ENCODE measurements around the gene INHBB.
A peak's percentile ranks its signal among the peaks of the same experiment; 100 is the strongest.

INHBB gene

DNA sequence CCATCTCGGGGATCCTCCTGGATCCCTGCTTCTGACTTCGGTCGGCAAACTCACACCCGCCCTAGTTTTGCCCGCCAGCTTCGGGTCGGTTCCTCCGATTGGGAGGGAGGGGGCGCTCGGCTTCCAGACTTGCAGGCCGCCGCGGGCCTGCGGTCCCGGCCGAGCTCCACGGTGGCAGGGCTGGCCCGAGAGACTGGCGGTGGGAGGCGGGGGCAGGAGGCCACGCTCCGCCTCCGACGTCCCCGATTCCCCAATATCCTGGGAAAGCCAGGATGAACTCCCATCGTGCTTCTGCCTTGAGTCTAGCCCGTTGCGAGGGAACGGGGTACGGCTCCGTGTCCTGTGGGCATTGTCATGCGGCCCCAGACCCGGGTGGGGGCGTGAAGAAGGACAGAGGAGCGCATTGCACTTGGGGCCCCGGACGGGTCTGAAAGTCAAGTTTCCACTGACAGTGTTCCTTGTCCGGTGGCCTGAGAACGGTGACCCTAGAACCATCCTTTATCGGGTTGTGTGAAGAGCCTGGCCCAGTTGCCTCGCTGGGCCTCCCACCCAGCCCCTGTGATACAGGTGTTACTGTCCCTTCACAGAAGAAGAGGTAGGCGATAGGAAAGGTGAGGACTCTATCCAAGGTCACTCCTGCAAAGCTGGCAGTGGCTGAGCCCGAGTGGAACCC lies 2.4 kb upstream of the INHBB start:
- DNase-seq = peak in 3 of 5 donors; percentile 30 to 59 (median 30)

DNA sequence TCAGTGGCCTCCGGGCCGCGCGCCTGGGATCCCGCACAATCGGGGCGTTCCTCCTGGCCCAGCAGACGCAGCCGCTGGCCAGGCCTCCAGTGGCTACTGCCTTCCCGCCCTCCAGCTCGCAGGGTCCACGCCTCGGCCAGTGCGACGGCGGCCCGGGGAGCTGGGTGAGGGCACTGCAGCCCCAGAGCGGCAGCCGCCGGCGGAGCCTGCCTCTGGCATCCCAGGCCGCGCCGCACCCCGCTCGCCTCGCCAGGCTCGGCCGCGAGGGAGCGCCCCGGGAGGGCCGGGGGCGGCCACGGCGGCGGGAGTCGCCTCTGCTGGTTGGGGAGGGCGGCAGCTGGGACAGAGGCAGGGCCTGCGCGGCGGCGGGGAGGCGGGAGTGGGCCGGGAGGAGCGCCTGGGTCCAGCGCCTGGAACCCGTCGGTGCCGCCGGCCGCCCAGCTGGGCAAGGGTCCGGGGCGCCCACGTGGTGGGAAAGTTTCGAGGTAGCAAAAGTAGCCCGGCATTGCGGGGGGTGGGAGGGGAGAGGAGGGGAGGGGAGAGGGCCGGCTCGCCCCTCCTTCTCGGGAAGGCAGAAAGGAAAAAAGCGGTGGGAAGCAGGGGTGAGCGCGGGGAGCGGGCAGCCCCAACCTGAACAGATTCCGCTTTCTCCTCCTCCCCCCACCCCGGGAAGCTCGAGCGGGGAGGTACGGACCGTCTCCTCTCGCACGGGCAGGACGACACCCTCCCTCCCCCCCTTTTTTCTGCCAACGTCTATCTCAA lies 1.5 kb upstream of the INHBB start:
- no peak for DNase-seq

DNA sequence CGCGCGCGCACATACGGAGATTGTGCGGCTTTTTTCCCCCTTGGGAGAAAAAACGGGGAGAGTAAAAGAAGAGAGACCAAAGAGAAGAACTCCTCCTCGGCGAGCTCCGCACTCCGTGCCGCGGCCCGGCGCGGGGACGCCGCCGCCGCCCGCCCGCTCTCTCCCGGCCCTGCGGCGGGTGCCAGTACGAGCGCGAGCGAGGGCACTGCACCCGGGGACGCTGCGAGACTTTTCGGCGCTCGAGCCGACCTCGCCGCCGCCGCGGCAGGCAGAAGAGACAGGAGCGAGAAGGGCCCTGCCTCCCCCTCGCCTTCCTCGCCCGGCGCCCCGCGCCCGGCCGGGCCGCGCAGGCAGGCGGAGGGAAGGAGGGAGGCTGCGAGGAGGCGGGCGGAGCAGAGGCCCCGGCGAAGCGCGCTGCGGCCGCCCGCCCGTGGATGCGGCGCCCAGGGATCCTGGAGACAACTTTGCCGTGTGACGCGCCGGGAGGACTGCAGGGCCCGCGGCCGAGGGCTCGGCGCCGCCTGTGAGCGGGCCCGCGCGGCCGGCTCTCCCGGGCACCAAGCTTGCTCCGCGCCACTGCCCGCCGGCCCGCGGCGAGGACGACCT lies 857 bp upstream of the INHBB start:
- DNase-seq = peak in 1 of 5 donors; percentile 10

DNA sequence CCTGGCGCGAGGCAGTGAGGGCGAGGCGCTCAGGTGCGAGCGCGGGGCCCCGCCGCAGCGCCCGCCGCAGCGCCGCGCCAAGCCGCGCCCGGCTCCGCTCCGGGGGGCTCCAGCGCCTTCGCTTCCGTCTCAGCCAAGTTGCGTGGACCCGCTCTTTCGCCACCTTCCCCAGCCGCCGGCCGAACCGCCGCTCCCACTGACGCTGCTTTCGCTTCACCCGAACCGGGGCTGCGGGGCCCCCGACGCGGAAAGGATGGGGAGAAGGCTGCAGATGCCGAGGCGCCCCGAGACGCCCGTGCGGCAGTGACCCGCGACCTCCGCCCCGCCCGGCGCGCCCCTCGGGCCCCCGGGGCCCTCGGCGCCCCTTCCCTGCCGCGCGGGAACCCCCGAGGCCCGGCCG lies 328 bp upstream of the INHBB start:
- DNase-seq = no peak

DNA sequence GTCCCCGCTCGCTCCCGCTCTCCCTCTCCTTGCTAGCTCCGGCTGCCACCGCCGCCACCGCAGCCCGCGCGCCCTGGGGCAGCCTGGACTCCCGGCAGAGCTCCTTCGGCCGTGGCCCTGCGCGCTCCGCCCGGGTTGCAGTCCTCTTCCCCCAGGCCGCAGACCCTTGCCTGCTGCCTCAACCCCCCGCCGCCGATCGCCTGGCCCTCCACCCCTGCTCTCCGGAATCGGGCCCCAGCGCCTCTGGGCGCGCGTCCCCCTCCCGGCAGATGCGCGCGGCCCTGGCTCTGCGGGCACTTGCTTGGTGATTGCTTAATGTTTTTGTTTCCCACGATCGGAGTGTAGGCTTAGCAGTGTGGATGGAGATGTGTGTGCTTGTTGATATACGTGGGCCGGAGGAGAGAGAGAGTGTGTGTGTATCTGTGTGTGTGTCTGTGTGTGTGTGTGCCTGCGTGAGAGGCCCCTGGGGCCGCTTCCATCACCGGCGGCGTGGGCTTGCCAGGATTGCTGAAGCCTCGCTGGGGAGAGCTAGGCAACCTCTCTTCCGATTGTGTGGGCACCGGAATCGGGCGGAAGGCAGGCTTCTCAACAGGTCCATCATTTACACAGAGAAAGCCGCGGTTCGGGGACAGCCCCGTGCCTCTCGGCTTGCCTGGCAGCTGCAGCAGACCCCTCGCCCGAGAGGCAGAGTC lies 877 bp downstream of the INHBB start:
- DNase-seq = peak in 1 of 5 donors; percentile 6

DNA sequence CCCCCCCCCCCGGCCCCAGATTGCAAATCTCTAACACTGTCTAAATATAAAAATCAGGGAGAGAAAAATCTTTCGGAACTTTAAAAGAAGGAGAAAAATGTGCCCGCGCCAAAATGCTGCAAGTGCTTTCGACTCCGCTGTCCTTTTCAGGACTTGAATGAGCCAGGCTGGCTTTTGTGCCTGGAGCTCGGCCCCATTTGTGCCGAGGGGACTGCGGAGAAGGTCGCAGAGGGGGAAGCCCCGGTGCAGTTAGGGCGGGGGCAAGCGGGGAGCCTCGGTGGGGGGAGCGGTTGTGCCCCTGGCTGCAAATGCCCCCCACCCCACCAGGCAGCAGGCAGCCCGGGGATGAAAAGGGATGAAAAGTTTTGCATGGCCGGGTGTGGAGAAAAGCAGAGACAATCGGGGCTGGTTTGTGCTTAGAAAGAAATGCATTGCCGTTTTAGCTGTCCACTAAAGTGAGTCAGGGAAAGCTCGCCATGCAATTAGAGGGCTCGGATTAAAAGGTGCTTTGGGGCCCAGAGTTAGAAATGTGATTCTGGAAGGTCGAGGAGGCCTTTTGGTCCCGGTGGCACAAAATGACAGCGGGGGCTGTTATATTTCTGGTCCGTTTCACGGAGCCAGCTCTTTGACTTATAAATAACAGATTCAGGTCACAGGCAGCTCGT lies 1.6 kb downstream of the INHBB start:
- DNase-seq = no peak

DNA sequence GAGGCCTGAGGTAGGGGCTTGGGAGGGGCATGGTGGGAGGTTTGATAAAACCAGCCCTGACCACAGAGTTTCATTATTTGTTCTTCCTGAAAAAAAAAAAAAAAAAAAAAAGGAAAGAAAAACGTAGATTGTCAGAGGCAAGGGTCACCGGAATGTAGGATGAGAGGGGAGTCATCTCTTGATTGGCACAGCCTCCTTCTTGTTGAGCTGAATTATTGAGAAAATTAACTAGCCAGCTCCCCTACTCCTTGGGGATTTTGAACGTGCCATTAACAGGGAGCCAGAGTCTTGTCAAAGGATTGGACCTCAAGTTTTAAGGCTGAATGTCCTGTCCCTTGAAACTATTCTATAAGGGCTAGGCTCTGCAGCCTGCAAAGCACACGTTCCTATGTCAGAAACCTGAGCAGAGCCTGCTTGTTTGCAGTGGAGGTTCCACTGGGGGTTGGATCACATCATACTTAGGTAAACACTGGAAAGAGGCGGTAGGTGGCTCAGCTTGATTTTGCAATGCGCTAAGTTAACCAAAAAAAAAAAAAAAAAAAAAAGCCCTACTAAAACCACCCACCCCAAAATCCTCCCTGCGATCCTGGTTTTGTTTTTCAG lies 2.3 kb downstream of the INHBB start:
- no peak for DNase-seq

DNA sequence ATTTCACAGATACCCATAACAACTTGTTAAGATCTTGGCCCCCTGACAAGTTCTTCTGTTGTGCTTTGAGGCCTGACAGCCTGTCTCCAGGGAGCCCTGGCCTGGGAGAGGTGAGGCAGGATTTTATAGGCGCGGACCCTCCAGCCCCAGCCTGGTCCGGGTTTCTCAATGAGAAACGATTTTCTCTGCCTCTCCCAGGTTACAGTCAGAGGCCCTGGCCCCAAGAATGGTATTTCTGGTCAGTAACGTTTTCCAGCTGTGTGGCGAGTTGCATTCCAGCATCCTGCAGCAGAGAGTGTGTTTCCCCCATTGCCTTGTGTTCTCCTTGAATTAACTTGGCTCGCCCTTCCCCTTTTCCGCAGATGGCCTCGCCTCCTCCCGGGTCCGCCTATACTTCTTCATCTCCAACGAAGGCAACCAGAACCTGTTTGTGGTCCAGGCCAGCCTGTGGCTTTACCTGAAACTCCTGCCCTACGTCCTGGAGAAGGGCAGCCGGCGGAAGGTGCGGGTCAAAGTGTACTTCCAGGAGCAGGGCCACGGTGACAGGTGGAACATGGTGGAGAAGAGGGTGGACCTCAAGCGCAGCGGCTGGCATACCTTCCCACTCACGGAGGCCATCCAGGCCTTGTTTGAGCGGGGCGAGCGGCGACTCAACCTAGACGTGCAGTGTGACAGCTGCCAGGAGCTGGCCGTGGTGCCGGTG lies 3.0 kb downstream of the INHBB start:
- no peak for DNase-seq

DNA sequence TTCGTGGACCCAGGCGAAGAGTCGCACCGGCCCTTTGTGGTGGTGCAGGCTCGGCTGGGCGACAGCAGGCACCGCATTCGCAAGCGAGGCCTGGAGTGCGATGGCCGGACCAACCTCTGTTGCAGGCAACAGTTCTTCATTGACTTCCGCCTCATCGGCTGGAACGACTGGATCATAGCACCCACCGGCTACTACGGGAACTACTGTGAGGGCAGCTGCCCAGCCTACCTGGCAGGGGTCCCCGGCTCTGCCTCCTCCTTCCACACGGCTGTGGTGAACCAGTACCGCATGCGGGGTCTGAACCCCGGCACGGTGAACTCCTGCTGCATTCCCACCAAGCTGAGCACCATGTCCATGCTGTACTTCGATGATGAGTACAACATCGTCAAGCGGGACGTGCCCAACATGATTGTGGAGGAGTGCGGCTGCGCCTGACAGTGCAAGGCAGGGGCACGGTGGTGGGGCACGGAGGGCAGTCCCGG lies 3.5 kb downstream of the INHBB start:
- no peak for DNase-seq

DNA sequence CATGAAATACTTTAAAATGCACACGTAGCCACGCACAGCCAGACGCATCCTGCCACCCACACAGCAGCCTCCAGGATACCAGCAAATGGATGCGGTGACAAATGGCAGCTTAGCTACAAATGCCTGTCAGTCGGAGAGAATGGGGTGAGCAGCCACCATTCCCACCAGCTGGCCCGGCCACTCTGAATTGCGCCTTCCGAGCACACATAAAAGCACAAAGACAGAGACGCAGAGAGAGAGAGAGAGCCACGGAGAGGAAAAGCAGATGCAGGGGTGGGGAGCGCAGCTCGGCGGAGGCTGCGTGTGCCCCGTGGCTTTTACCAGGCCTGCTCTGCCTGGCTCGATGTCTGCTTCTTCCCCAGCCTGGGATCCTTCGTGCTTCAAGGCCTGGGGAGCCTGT lies 4.1 kb downstream of the INHBB start:
- no peak for DNase-seq

DNA sequence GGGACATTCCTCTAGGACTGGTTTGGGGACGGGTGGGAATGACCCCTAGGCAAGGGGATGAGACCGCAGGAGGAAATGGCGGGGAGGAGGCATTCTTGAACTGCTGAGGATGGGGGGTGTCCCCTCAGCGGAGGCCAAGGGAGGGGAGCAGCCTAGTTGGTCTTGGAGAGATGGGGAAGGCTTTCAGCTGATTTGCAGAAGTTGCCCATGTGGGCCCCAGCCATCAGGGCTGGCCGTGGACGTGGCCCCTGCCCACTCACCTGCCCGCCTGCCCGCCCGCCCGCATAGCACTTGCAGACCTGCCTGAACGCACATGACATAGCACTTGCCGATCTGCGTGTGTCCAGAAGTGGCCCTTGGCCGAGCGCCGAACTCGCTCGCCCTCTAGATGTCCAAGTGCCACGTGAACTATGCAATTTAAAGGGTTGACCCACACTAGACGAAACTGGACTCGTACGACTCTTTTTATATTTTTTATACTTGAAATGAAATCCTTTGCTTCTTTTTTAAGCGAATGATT lies 4.9 kb downstream of the INHBB start:
- no peak for DNase-seq

DNA sequence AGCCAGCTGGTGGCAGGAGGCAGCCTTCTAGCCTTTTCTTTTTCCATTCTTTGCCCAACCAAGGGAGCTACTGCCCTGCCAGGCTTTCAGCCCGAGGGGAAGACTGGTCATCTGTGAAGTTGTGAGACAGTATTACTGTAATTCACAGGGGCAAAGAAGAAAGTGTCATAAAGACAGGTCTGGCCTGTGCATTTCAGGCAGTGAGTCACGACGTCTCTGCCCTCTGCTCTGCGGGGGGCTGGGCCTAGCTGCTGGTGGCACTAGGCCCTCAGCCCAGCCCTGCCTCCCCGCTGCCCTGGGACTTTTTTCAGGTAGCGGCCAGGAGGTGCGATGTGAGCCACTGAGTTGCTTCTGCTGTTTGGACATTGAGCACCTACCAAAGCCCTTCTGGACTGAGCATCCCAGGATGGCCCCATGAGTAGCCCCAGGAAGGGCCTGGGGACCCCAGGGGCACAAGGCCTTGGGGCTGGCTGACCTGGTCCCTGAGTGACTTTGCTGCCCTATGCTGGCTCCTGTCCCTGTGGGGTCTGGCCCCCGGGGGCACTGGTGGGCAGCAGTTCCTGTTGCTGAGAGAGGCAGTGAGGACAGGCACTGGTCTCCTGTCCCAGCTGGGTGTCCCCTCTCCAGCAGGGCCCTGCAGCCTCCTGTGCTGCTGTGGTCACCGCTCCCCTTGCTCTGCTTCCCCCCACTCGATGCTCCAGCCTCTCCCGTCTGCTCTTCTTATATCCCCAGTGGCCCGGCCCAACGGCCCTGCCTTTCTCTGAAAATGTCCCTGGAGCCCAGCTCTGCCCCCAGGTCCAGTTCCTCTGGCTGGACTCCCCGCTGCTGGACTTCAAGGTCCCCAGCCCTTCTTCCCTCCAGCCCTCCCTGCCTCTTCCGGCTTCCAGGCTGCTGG lies 7.0 kb downstream of the INHBB start:
- DNase-seq = no peak

DNA sequence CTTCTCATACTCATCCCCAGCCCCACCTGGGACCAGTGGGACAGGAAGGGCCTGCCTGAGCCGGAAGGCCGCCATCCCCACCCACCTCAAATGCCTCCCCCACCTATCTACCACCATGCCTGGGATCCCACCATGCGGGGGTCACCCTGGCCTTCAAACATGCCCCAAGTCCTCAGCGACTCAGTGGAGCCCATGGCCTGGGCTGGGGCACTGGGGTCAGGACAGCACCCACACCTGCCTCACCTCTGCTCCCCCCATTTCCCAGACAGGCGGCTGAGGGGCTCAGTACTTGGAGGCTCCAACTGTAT lies 7.6 kb downstream of the INHBB start:
- no peak for DNase-seq

DNA sequence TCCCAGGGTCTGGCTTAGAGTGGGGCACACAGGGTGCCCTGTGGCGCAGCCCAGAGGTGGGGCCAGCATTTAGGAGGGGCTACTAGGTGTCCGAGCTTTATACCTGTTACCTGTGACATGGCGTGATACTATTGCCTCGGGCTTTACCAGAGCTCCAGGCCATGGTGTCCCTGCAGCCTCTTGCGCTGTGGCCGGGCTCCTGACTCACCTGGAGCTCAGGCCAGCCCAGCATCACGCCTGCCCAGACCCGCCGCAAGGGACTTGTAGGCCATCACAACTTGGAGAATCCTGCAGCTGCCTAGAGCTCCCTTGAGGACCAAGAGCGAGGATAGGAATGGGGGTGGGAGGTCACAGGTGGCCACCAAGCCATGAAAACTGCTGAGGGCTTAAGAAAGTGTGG lies 8.0 kb downstream of the INHBB start:
- DNase-seq = no peak

DNA sequence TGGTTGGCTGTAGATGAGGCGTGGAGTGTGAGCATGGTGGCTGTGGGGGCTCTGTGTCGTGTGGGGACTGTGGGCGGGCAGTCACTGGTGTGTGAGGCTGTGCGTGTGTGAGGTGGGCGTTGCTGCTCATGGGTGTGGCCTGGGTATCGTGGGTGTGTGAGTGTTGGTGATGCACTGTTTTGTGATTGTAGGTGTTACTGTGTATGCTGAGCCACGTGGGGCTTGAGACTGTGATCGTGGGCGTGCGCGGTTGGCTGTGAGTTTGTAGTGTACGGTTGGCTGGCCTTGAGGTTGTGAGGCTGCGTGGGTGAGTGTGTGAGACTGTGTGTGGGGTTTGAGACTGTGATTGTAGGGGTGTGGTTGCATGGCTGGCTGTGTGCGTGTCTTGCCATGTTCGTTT lies 8.5 kb downstream of the INHBB start:
- DNase-seq = no peak

DNA sequence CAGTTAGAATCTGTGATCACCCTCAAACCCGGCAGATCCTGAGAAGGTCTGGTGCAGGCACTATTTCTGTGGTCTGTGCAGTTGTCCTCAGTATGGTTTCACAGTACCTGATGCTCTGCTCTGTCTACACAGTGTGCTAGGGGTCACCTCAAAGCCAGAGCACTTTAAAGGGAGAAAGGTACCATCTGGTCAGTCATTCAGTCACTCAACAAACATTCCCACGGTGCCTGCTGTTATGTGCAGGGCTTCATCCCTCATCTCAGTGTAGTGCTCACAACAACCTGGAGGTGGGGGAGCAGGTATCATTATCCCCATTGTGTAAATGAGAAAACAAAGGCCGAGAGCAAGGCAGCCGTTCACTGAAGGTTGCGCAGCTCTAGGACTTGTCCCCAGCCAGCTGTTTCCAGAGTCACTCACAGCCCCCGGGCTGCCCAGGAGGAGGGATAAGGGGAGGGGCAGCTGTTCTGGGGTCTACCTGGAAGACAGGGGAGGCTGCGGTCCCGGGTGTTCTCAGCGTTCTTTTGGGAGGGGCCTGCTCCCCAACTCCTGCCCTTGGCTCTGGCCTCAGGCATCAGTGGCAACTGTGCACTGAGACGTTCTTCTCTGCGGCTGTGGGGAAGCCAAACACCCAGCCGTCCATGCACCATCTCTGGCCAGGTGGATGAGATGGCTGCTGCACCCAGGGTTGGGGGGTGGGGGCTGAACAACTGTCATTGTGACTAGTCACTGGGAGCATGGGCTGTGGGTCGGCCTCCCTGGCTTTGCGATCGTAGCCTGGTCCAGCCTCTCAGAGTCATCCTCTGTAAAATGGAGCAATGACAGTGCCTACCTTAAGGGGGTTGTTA lies 9.2 kb downstream of the INHBB start:
- DNase-seq = no peak

DNA sequence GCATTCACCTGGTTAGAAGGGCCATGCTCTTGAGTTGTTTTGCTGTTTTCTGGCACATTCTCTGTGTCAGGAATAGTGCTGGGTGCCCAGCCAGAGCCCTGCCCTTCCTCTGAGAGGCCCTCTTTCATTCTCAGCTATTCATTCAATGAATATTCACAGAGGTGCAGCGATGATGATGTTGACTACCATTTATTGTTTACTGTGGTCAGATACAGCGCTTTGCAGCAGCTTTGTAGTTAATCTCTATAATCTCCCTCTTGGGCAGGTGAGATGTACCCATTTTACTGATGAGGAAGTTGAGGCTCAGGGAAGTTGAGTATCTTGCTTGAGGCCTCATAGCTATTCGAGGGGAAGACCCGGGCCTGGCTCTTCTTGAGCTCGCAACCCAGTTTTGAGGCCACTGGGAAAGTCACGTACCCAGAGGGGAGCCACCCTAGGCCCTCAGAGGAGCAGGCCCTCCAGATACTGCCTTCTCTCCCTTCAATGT lies 9.9 kb downstream of the INHBB start:
- DNase-seq = no peak

DNA sequence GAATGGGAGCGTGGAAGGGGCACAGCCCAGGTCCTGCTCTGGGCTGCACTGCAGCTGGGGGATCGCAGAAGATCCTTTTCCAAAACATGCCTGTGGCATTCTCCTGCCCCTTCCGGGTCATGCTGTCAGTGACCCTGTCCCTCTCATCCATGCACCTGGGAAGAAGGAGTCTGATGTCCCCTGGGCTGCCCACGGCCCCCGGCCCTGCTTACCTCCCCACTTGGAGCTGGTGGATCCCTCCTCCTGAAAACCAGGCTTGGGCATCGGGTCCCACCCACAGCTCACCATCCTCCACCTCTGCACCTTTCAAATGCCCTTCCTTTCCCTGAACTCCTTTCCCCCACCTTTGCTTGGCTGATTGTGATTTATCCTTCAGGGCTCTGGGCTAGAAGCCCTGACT lies 11.8 kb downstream of the INHBB start:
- DNase-seq = no peak

DNA sequence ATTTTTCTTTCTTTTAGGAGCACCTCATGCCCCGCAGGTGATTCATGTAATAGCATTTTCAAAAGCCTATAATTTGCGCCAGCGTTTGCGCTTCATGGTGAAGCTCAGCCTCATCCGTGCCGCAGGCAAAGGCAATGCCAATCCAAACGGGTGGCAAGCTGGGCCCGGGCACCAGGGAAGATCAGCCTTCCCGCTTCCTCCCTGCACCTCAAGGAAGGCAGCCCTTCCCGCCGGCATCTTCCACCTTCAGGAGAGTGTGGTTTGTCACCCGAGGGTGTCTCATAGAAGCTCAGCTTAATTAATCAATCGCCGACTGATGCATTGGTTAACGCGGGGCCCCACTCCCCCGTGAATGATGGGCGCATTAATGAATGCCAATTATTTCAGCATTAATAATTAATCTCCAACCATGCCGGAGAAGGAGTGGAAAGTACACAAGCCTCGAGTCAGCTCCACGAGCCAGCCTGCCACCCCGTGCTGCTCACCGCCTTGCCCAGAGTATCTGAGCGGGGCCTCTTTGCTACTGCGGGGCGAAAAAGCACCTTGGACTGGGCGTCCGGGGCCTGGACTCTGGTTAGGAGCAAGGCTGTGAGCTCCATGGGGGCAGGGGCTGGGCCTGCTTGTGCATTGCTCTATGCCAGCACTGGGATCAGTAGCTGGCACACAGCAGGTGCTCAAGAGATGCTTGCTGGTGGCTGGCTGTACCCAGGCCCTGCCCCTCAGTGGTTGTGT lies 13.0 kb downstream of the INHBB start:
- no peak for DNase-seq

All from T-helper 1 cell (primary cell).